Mesendoderm (in vitro differentiated cells): ENCODE results near the gene AFDN.

Experiments
- DNase-seq: peaks from one replicate; pipeline ENCODE4 v3.0.0; 2013
- H2AK5ac ChIP-seq: 2 replicates; pipeline ENCODE4 v1.6.1; 2013; ENCODE audit warnings: low read length, inconsistent platforms
- H2BK120ac ChIP-seq: 2 replicates; pipeline ENCODE4 v1.6.1; 2013; ENCODE audit warnings: low read depth, mild to moderate bottlenecking, low read length, moderate library complexity, mixed read lengths
- H2BK15ac ChIP-seq: replicated peaks from 2 replicates; pipeline ENCODE4 v1.6.1; 2013; ENCODE audit warnings: low read depth, mild to moderate bottlenecking, moderate library complexity
- H2BK5ac ChIP-seq: 2 replicates; pipeline ENCODE4 v1.6.1; 2013; ENCODE audit warnings: low read length, inconsistent platforms
- H3K18ac ChIP-seq: 2 replicates; pipeline ENCODE4 v1.6.1; 2013; ENCODE audit warnings: mild to moderate bottlenecking, low read length, mixed read lengths
- H3K23ac ChIP-seq: one replicate; pipeline ENCODE4 v1.6.1; 2013; ENCODE audit warnings: low read length
- H3K27ac ChIP-seq: 2 replicates; pipeline ENCODE4 v1.5.1; 2013; ENCODE audit warnings: low read depth, mild to moderate bottlenecking, inconsistent platforms, low read length, moderate library complexity
- H3K27me3 ChIP-seq: 2 replicates; pipeline ENCODE4 v1.6.1; 2013; ENCODE audit warnings: low read length, control low read depth, mild to moderate bottlenecking, inconsistent platforms; ENCODE audit not compliant: insufficient read depth, poor library complexity
- H3K36me3 ChIP-seq: 2 replicates; pipeline ENCODE4 v1.6.1; 2013; ENCODE audit warnings: low read length, inconsistent platforms; ENCODE audit not compliant: control insufficient read depth, insufficient read depth
- H3K4ac ChIP-seq: one replicate; pipeline ENCODE4 v1.6.1; 2013; ENCODE audit warnings: low read depth, mild to moderate bottlenecking, low read length, moderate library complexity
- H3K4me1 ChIP-seq: 2 replicates; pipeline ENCODE4 v1.6.1; 2013; ENCODE audit warnings: low read depth, low read length, inconsistent platforms; ENCODE audit not compliant: control insufficient read depth
- H3K4me2 ChIP-seq: 2 replicates; pipeline ENCODE4 v1.6.1; 2013; ENCODE audit warnings: low read length
- H3K4me3 ChIP-seq: 2 replicates; pipeline ENCODE4 v1.5.1; 2013; ENCODE audit warnings: mild to moderate bottlenecking, low read length
- H3K56ac ChIP-seq: one replicate; pipeline ENCODE4 v1.6.1; 2013; ENCODE audit warnings: low read length
- H3K79me1 ChIP-seq: 2 replicates; pipeline ENCODE4 v1.6.1; 2013; ENCODE audit warnings: low read length, inconsistent platforms
- H3K79me2 ChIP-seq: 2 replicates; pipeline ENCODE4 v1.6.1; 2013; ENCODE audit warnings: mild to moderate bottlenecking, low read length; ENCODE audit not compliant: control insufficient read depth, insufficient read depth
- H3K9ac ChIP-seq: 2 replicates; pipeline ENCODE4 v1.6.1; 2013; ENCODE audit warnings: low read length, inconsistent platforms
- H4K5ac ChIP-seq: one replicate; pipeline ENCODE4 v1.6.1; 2013; ENCODE audit warnings: low read length
- H4K8ac ChIP-seq: one replicate; pipeline ENCODE4 v1.6.1; 2013; ENCODE audit warnings: low read depth, mild to moderate bottlenecking, control low read depth, low read length, moderate library complexity
- WGBS: extraction: QIAGEN DNeasy Blood & Tissue Kit; methylation state at CpG from one replicate; pipeline ENCODE4 v1.1.7; 2013; ENCODE audit warnings: low lambda C conversion rate, missing lambda C conversion rate; ENCODE audit not compliant: insufficient coverage; ENCODE audit errors: extremely low coverage; 5-methylcytosine and 5-hydroxymethylcytosine counted together

Gene AFDN

GRCh38 chr6:167944130-167944529, 117.4 kb downstream of the AFDN start:
- DNase-seq = no peak
- Histone ChIP-seq H3K4me3 (no peak overlapping the region), H3K79me2 (no peaks in the 10 kb centered on the region), H3K27ac (no peak overlapping the region), H3K36me3 (peaks cover 15% of the 10 kb centered on the region), H3K18ac (no peak overlapping the region), H3K4me2 (no peak overlapping the region), H2BK120ac (no peak overlapping the region), H4K8ac (no peak overlapping the region), H3K79me1 (no peaks in the 10 kb centered on the region), H2BK5ac (no peak overlapping the region), H3K9ac (no peak overlapping the region), H3K56ac (no peak overlapping the region), H3K27me3 (no peaks in the 10 kb centered on the region), H3K4me1 (no peaks in the 10 kb centered on the region), H3K23ac (no peak overlapping the region), H2BK15ac (no peak overlapping the region), H2AK5ac (no peak overlapping the region), H3K4ac (no peak overlapping the region), H4K5ac (no peak overlapping the region)
- no CpG with 5 or more reads among the region's 4 CpGs for WGBS

- H3K27ac ChIP-seq = no peak overlapping the region
- H3K79me2 ChIP-seq = no peaks in the 10 kb centered on the region
- no peak overlapping the region for H2BK5ac ChIP-seq
- H3K9ac ChIP-seq = no peak overlapping the region
- H3K4me3 ChIP-seq = no peak overlapping the region
- H3K4ac ChIP-seq = no peak overlapping the region
- H3K23ac ChIP-seq = no peak overlapping the region
- H3K4me1 ChIP-seq = no peaks in the 10 kb centered on the region
- DNase-seq = no peak
- no peak overlapping the region for H2AK5ac ChIP-seq
- no peak overlapping the region for H3K4me2 ChIP-seq
- no peaks in the 10 kb centered on the region for H3K27me3 ChIP-seq
- H4K5ac ChIP-seq = no peak overlapping the region
- peaks cover 17% of the 10 kb centered on the region for H3K36me3 ChIP-seq
- H3K79me1 ChIP-seq = no peaks in the 10 kb centered on the region
- H2BK15ac ChIP-seq = no peak overlapping the region
- H3K56ac ChIP-seq = no peak overlapping the region
- no CpG with 5 or more reads among the region's 11 CpGs for WGBS
- H3K18ac ChIP-seq = no peak overlapping the region
- H2BK120ac ChIP-seq = no peak overlapping the region
- no peak overlapping the region for H4K8ac ChIP-seq
These were observed 119.3 kb downstream of the AFDN start for GRCh38 chr6:167946007-167946406.

GRCh38 chr6:167946604-167947003, 119.9 kb downstream of the AFDN start:
- no peaks in the 10 kb centered on the region for H3K4me1 ChIP-seq

DNA sequence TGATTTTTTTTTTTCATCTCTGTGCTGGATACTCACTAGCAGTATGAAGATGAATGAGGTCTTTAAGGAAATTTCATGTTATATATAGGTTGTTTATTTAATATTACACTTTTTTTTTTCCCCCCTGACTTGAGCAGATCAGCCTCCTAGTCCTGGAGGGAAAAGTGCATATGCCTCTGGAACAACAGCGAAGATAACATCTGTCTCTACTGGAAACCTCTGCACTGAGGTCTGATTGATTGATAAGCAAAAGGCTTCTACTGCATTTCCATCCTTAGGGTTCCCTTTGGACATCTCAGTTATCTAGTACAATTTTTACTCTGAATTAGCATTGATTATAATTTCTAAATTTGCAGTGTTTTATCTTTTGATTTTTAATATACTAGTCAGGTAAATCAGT, 121.0 kb downstream of the AFDN start:
- Histone ChIP-seq H3K79me2 (peaks cover 1% of the 10 kb centered on the region), H4K5ac (no peak overlapping the region), H3K79me1 (no peaks in the 10 kb centered on the region), H3K4me3 (no peak overlapping the region), H3K9ac (no peak overlapping the region), H3K27me3 (no peaks in the 10 kb centered on the region), H3K4ac (no peak overlapping the region), H3K4me2 (no peak overlapping the region), H3K18ac (no peak overlapping the region), H2BK5ac (no peak overlapping the region), H3K36me3 (peaks cover 19% of the 10 kb centered on the region), H3K27ac (no peak overlapping the region), H3K56ac (no peak overlapping the region), H2BK120ac (no peak overlapping the region), H3K23ac (no peak overlapping the region), H3K4me1 (no peaks in the 10 kb centered on the region), H4K8ac (no peak overlapping the region), H2BK15ac (no peak overlapping the region), H2AK5ac (no peak overlapping the region)
- no peak for DNase-seq
- no CpG with 5 or more reads among the region's 1 CpG for WGBS

More at GRCh38 chr6:167946604-167947003, 119.9 kb downstream of the AFDN start:
- WGBS = no CpG with 5 or more reads among the region's 5 CpGs
- Histone ChIP-seq H3K4me2 (no peak overlapping the region), H3K56ac (no peak overlapping the region), H3K23ac (no peak overlapping the region), H3K36me3 (peaks cover 17% of the 10 kb centered on the region), H3K27me3 (no peaks in the 10 kb centered on the region), H2BK15ac (no peak overlapping the region), H3K9ac (no peak overlapping the region), H2AK5ac (no peak overlapping the region), H4K5ac (no peak overlapping the region), H3K18ac (no peak overlapping the region), H3K4me3 (no peak overlapping the region), H3K27ac (no peak overlapping the region), H2BK5ac (no peak overlapping the region), H2BK120ac (no peak overlapping the region), H4K8ac (no peak overlapping the region), H3K79me1 (no peaks in the 10 kb centered on the region), H3K4ac (no peak overlapping the region), H3K79me2 (peaks cover under 1% of the 10 kb centered on the region)
- DNase-seq = no peak

- WGBS = no CpG with 5 or more reads among the region's 4 CpGs
- H3K4me1 ChIP-seq = no peaks in the 10 kb centered on the region
- no peaks in the 10 kb centered on the region for H3K79me1 ChIP-seq
- no peak overlapping the region for H4K5ac ChIP-seq
- no peak overlapping the region for H3K9ac ChIP-seq
- H3K23ac ChIP-seq = no peak overlapping the region
- DNase-seq = no peak
- H3K36me3 ChIP-seq = peaks cover 18% of the 10 kb centered on the region
- no peak overlapping the region for H2BK15ac ChIP-seq
- H3K79me2 ChIP-seq = peaks cover 1% of the 10 kb centered on the region
- H3K18ac ChIP-seq = no peak overlapping the region
- H2AK5ac ChIP-seq = no peak overlapping the region
- H3K4ac ChIP-seq = no peak overlapping the region
- no peak overlapping the region for H4K8ac ChIP-seq
- no peak overlapping the region for H3K27ac ChIP-seq
- no peak overlapping the region for H3K4me2 ChIP-seq
- H2BK5ac ChIP-seq = no peak overlapping the region
- H3K56ac ChIP-seq = no peak overlapping the region
- H3K4me3 ChIP-seq = no peak overlapping the region
- no peaks in the 10 kb centered on the region for H3K27me3 ChIP-seq
- H2BK120ac ChIP-seq = no peak overlapping the region
These were observed 122.0 kb downstream of the AFDN start for GRCh38 chr6:167948716-167949115.

DNA sequence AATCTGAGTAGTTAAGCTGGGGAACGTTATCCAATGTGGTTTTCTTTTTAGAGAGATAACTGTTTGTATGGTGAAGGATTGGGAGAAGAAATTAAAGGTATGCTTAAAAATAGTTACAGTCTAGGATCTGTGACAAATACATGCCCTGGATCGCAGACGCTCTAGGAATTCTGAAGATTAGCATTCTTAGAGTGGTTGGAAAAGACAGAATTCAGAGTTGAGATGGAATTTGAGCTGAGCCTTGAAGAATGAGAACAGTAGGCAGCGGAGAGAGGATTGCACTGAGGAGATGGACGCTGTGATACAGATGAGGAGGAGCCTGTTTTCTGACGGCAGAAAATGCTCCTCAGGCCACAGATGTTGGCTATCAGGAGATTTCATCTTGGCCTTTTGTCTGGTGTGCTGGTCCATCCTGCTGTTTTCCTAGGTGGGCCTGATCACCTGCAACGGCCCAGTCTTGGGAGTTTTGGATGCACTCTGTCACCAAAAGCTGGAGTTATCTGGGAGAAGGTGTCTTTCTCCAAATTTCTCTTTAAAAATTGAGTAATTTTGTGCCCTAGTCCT, 122.5 kb downstream of the AFDN start:
- no peak overlapping the region for H3K4me2 ChIP-seq
- H2BK15ac ChIP-seq = no peak overlapping the region
- no peak for DNase-seq
- no peak overlapping the region for H3K4ac ChIP-seq
- H3K4me1 ChIP-seq = no peaks in the 10 kb centered on the region
- H3K27me3 ChIP-seq = no peaks in the 10 kb centered on the region
- H3K79me2 ChIP-seq = peaks cover 1% of the 10 kb centered on the region
- H4K8ac ChIP-seq = no peak overlapping the region
- H2AK5ac ChIP-seq = no peak overlapping the region
- no peak overlapping the region for H4K5ac ChIP-seq
- H3K23ac ChIP-seq = no peak overlapping the region
- no peak overlapping the region for H3K18ac ChIP-seq
- H3K79me1 ChIP-seq = no peaks in the 10 kb centered on the region
- peaks cover 13% of the 10 kb centered on the region for H3K36me3 ChIP-seq
- no peak overlapping the region for H3K56ac ChIP-seq
- no peak overlapping the region for H2BK5ac ChIP-seq
- no peak overlapping the region for H3K4me3 ChIP-seq
- no peak overlapping the region for H2BK120ac ChIP-seq
- no peak overlapping the region for H3K9ac ChIP-seq
- no CpG with 5 or more reads among the region's 7 CpGs for WGBS
- H3K27ac ChIP-seq = no peak overlapping the region
